NCI-H146 (cell line): ENCODE measurements around the gene CFAP43.

Experiments used
- DNase-seq: peaks from one replicate; lab custom pipeline; 2025; lab: John Stamatoyannopoulos, UW

CFAP43 gene, protein sequence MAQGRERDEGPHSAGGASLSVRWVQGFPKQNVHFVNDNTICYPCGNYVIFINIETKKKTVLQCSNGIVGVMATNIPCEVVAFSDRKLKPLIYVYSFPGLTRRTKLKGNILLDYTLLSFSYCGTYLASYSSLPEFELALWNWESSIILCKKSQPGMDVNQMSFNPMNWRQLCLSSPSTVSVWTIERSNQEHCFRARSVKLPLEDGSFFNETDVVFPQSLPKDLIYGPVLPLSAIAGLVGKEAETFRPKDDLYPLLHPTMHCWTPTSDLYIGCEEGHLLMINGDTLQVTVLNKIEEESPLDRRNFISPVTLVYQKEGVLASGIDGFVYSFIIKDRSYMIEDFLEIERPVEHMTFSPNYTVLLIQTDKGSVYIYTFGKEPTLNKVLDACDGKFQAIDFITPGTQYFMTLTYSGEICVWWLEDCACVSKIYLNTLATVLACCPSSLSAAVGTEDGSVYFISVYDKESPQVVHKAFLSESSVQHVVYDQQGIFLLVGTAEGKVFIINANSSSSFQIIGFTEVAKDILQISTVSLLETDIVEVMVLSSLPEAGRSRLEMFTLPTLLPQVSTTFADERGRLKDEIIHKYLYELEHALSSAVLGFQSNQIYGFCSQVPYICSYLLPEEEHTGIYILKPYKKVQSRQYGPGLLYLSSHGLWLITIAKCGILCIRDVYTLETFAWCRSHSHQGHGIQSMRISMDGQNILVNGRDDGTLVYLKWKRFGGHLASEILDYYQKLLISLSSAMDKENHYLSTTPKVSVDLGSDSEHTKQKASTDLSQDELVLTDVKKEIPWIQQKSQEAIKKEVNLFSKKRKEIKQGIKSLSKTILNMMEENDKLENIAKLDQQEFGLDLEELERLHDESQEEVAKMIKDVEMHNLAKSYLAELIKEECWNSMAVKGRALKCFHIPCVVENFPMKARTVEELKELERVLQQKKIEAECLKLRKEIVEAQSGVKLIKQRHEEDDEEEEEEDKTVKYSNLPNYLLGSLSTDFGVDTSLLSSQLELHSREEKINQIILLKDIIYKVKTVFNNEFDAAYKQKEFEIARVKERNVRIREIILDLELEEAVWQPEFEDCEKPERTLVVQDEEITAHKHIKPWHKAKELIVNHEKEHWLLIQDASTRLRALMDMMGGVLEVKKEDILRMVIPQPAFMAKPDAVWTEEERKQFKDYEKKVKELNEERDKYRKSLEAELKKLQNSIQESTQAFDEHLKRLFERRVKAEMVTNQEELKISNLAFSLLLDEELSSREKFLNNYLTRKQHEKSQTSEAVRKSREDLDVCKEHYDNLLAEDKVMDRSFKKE (N-terminal part only)

DNA sequence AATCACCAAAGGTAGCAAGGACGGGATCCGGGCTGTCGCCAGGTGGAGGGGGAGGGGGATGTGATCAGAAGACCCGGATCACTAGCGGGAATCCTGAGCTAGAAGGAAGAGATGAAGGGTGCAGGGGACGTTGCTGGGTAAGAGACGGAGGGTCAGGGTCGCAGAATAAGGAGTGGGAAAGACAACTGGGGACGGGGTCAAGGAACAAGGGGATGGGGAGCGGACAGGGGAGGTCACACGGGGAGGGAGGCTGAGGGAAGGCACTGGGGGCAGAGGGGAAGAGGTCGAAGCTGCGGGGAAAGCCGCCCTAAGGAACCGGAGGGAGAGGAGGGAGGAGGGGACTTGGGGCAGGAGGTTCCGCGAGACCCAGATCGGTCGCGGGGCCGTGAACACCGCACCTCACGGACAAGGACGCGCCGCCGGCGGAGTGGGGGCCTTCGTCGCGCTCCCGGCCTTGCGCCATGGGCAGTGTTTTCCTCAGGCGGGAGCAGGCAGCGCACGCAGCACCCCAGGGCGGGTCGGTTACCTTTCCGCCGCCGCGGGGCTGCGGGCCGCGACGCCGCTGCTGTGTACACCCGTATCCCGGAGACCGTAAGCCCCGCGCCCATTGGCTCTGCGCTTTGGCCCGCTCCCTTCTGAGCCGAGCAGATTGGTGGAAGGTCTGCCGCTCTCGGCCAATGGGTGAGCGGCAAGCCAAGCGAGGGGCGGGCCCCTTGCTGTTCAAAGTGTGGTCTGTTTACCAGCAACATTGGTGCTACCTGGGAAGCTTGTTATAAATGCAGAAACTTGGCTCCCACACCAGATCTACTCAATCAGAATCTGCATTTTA, at the start of gene CFAP43:
TSS of gene CFAP43 (minus strand) at position 581 of the 829 bp plus-strand sequence. CDS start at position 463, 118 bp downstream.
- peak; percentile 97 for DNase-seq

DNA sequence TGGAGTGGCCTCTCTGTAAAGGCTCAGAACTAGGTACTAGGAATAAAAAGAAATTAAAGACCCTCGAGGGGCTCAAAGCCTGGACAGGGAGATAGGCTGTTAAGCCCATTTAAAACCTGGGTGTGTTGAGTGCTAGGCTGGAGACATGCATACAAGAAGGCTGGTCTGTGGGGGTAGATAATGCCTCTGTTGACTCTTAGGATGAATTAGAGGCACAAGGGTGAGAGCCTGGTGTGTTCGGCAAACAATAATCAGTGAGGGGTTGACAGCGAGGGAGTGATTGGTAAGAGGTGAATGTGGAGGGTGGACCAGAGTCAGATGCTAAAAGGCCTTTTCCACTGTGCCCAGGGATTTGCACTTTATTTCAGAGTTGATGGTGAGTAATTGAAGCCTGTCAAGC, 49.5 kb upstream of the CFAP43 start:
- peak; percentile 72 for DNase-seq

DNA sequence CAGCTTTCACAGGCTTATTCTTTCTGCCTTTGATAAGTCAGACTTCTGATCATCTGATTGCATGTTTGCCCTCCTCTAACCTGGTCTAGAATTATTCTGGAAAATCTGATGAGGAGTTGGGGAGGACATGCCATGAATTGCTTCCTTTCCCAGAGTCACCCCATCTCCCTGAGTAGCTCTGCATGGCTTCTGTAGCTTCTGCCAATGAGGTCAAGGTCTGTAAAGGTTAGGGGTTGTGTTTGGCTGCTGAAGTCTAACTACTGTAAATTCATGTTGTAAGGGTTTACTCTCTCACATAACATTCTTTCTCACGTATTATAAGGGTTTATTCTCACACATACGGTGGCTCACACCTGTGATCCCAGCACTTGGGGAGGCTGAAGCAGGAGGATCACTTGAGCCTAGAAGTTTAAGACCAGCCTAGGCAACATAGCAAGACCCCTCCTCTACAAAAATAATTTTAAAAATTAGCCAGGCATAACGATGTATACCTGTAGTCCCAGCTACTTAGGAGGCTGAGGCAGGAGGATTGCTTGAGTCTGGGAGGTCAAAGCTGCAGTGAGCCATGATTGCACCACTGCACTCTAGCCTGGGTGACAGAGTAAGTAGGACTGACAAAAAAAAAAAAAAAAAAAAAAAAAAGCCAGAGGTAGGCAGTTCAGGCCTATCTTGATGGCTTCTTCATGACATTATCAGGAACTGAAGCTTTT, 47.5 kb upstream of the CFAP43 start:
- no peak for DNase-seq

DNA sequence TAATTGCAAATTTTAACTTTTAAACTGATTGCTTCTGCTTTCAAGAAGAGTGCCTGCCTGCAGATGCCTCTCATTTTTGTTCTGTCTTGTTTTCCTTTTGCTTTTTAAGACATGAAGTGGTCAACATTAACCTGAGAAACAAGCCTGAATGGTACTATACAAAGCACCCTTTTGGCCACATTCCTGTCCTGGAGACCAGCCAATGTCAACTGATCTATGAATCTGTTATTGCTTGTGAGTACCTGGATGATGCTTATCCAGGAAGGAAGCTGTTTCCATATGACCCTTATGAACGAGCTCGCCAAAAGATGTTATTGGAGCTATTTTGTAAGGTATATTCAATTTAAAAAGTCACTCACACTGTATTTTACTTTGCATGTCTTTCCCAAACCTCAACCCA, 45.6 kb upstream of the CFAP43 start:
- DNase-seq, result no peak

DNA sequence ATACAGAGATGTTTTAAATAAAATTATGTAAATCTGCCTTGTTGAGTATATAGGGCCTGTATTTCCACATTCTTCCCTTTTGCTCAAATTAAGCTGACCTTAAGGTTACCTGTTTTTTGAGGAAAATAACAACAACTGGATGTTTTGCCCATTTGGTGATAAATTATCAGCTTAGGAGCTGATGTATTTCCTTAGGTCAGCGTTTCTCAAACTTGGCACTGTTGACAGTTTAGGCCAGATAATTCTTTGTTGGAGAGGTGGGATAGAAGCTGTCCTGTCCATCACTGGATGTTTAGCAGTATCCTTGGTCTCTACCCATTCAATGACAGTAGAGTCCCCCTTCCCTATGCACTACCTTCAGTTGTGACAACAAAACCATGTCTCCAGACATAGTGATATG, 44.0 kb upstream of the CFAP43 start:
- no peak for DNase-seq

DNA sequence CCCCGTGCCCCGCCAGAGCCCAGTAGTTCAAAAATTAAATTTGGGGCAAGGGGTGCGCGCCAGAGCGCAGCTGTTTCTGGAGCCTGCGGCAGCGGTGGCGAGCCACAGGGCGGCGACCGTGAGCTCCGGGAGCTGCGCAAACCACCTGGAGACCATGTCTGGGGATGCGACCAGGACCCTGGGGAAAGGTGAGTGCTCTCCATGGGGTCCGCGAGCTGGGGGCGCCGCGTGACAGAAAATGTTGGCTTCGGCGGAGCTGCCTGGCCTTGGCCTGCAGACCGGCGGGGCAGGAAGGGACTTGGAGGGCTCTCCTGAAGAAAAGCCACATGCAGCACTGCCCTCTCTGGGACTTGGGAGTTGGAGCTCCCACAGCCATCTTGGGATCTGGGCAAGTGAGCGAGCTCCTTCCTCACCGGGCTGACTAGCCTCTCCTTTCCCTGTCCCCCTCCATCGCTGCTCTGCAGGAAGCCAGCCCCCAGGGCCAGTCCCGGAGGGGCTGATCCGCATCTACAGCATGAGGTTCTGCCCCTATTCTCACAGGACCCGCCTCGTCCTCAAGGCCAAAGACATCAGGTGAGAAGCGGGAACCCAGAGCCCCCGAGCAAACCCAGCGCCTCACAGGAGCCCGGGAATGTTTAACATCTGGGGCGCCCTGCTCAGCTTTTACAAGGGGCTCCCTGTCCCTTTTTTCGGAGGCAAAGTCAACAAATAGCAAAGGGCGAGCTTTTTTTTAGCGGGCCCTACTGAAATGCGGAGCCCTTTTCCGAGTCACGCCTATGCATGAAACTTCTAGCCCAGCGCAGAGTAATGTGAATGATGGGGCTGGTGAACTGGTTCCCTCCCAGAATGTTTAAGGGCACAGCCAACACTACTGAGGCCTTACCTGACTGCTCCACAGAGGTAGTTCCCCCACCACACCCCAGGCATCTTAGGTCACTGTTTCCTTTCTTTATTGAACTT, 42.9 kb upstream of the CFAP43 start:
- DNase-seq, result peak; percentile 80

DNA sequence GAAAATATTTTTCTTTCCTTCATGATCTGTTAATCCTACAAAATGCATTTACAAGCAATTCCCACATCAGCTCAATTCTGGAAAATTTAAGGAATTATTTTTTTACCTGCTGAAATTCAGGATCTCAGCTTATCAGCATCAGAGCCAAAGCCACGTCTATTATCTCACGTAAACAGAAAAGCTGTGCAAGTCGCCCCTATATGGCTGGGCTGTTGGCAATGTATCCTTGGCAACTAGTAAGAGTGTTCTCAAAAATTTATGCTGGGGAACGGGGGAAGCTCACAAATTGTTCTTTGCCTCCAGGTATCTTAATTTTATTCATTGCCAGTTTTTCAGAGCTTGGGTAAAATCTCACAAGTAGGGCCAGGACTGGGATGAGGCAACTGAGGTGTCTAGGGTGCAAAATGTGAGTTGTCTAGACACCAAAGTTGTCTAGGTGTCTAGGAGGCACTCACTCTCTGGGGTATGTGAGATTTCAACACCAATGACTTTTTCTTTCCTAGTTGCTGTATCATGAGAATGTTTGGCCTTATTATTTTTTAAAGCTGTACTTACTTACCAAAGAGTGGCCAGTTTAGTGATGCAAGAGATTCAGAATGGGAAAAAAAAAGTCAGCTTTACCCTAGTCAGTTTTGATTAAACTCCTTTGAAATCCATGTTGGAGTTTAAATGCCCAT, 41.9 kb upstream of the CFAP43 start:
- no peak for DNase-seq

DNA sequence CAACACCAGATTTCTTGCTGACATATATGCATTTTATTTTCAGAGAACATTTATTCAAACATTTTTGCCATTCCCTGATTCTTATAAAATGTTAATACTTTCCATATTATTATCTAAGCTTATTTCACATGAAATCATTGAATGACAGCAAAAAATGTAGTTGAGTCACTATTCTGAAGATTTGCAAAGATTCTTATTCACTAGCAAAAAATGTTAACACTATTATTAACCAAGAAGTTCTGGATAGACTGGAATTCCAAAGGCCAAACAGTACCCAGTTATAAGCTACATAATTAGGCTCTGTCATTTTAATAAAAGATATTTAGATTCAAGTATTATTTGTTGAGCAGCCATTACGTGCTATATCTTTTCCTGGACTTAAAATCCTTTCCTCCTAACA, 41.1 kb upstream of the CFAP43 start:
- DNase-seq, result no peak

DNA sequence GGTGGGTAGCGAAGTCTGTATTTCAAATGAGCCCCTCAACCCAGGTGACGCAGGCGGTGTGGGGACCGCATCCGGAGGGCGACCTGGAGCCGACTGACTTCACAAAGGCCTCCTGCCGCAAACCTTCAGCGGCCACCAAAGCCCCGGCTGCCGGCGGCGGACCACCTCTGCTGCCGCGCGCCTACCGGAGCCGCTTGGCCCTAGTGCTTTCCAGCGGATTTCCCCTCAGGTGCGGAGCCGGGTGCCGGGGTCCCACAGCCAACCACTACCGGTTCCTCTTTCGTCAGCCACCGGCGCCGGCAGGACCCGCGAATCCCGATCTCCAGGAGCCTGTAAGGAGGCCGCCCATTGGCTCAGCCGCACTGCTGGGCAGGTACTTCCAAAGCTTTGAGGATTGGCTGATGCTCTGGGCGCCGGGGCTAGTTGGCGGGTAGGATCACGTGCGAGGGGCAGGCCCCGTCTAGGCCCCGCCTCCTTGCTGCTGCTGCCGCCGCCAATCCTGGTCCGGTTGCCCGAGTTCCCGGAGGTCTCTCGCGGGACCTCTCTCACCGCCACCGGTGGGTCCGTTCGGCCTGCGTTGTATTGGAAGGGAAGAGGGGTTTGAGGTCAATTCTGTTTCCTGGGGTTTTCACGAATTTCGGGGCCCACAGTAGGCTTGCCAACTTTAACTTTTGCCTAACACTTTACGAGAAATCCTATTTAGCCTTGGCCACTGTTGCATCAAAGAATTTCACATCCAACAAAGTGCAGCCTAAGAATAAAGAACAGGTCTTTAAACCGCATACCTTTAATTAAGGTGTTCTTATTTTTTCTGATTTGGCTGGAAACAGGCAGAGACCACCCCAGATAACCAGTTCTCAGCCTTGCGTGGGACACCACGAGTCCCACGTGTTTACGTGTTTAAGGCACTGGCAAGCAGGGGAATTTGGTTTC, 36.8 kb upstream of the CFAP43 start, which contains the start of gene GSTO2:
TSS of gene GSTO2 (plus strand) at position 472 of the 933 bp plus-strand sequence. CDS start 5,732 bp downstream, outside the sequence.
- peak; percentile 99 for DNase-seq

DNA sequence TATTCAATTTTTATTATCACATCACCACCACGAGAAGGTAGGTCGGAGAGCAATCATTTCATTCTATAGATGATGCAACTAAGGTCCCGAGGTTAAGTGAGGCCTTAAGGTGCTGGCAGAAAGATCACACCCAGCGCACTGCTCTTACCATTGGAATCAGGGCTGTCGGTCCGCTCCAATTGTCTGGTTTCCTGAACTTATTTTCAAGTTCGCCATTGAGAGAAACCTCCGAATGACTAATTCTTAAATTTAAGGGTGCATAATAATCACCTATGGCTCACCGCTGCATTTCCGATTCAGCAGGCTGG, 36.2 kb upstream of the CFAP43 start:
- DNase-seq, result peak; percentile 23

DNA sequence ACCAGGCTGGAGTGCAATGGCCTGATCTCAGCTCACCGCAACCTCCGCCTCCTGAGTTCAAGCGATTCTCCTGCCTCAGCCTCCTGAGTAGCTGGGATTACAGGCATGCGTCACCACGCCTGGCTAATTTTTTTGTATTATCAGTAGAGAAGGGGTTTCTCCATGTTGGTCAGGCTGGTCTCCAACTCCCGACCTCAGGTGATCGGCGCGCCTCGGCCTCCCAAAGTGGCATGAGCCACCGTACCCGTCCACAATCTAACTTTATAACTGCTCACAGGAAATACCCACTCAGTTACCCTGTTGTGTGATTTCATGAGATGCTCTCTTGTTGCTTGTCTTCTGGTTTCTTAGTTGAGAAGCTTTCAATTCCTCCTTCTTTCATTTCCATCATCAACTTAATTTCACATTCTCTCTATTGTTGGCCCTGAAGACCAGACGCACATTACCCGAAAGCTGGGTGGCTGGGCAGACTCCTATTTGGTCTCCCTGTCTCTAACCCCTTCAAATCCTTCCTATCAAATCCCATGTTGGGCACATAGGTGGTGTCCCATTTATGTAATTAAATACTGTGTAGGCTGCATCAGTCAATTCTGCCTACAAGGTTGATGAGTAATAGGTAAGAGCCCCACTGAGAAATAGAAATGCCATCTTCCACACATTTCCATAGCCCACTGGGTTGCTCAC, 35.7 kb upstream of the CFAP43 start:
- no peak for DNase-seq

DNA sequence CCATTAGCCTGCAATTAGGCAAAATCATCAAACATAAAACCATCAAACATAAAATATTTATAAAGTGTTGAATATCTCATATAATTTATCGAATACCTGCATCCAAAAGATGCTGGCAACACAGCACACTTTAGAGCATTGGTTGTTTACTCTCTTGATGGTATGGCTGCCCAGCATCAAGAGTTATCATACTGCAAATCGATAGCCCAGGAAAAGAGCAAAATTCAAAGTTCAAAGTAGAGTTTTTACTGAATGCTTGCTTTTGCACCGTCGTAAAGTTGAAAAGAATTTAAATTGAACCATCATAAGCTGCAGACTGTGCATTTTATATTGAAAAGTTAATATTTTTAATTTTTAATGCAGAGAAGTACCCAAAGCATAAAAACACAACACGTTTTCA, 32.6 kb upstream of the CFAP43 start:
- DNase-seq, result no peak

DNA sequence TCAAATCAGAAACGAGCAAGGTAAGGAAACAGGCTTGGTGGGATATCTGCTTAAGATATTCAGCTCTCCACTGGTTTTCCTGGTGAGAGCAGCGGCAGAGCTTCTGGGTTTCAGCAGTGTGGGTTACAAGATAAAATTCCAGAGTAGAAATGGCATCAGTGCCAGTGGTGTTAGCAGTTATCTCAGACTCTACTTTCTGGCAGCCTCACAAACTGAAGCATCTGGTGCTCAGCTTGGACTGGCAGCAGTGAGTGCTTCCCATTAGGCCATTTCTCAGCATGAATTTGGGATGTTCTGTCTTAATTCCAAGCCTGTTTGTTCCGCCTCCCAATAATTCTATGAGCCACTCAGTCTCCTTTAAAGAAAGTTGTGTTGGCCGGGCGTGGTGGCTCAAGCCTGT, 29.9 kb upstream of the CFAP43 start:
- DNase-seq, result no peak

DNA sequence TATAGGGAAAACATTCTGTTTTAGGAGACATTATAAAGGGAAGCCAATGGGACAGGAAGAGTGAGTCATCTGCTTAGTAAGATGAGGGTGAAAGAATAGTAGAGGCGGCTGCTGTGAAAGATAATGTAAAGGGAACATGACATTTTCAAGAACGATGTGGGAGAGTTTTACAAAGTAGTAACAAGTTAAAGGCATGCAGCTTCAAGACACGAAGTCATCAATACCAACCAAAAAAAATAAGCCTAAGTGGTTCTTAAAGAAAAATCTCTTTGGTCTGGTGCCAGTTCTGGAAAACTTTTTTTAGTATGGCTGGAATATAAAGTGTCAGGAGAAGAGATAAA, 28.6 kb upstream of the CFAP43 start:
- no peak for DNase-seq

DNA sequence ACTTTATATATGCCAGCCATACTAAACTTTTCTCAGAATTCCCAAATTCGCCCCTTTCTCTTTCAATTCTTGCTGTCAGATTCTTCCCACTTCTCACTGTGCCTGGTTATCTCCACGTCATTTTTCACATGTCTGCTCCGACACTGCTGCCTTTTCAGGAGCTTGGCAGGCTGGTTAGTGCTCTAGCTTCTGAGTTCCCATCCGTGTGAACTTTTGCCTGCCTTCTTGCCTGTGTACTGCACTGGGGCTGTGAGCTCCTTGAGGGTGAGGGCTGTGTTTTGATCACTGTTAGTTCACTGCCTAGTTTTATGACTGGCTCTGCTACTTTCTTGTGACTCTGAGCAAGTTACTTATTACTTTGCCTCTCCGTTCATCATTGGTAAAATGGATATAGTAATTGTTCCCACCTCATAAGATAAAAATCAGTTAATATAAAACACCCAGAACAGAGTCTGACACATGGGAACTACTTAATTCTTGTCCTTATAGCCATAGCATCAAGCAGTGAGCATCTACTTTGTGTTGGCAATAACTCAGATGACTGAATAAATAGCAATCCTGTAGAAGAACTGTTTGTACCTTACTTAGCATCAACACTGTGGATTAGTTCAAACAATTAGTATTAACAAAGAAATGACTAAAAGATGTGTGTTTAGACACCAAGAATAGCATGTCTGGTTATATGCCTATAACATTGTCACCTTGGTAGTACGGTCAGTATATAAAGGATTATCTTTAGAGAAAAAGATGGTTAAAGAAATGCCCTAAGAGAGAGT, 28.0 kb upstream of the CFAP43 start:
- DNase-seq, result no peak

DNA sequence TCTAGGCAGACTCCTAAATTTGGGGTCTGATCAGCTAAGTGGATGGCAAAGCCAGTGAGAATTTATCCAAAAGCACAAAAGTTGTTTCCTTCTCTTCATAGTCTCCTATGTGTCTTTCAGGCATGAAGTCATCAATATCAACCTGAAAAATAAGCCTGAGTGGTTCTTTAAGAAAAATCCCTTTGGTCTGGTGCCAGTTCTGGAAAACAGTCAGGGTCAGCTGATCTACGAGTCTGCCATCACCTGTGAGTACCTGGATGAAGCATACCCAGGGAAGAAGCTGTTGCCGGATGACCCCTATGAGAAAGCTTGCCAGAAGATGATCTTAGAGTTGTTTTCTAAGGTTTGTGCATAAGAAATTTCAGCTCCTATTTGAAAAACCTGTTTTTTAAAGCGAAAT, 27.3 kb upstream of the CFAP43 start:
- DNase-seq, result no peak

DNA sequence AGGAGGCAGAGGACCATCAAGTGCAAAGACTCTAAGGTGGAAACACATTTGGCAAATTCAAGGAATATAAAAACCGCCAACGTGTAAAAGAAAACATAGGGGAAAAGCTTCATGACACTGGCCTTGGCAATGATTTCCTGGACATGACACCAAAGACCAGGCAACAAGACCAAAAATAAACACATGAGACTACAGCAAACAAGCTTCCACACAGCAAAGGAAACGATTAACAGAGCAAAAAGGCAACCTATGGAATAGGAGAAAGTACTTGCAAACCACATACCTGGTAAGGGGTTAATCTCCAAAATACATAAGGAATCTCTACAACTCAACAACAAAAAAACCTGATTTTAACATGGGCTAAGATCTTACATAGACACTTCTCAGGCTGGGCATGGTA, 26.0 kb upstream of the CFAP43 start:
- no peak for DNase-seq
